Measurements from ENCODE around the gene TMEM129. TPM values are rescaled to one million over a fixed set of nuclear protein-coding genes. Genes with fewer than 3 reads are reported as not detected.

TMEM129 gene
- total and polyA plus RNA-seq, 10 of the 15 experiments (the other 5 are each of a cell fraction or from before 2014, with no cell fraction given): 0.19 to 24.9 (median 13.2) TPM

DNA sequence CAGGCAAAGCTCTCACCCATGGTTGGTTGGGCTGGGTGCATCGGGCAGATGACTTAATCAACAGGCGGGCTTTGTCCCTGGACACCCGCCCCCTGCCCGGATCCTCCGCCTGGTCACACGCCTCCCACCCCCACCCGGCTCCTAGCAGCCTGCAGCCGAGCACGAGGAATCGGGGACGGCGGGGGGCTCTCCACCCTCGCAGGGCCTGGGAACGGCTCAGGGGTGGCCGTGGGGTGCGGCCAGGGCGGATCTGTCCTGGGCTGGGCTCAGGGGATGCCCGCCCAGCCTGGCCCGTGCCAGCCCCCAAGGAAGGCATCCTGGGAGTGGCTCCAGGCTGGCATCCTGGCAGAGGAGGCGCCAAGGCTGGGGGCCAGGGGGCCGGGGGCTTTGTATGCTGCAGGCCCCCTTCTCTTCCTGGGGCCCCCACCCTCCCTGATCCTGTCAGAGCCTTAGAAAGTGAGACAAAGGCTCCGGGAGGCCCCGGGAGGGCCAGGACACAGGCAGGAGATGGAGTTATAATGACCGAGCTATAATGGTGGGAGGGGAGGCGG is 39.5 kb upstream of the TMEM129 start:
- RAD21 ChIA-PET (ENCODE audit: unreplicated experiment): no interaction called here
- CTCF ChIA-PET: interaction anchor here (1.3 kb wide), 1 partner anchor 67 kb away, joined by 3 read pairs; no protein-coding TSS in a partner anchor

DNA sequence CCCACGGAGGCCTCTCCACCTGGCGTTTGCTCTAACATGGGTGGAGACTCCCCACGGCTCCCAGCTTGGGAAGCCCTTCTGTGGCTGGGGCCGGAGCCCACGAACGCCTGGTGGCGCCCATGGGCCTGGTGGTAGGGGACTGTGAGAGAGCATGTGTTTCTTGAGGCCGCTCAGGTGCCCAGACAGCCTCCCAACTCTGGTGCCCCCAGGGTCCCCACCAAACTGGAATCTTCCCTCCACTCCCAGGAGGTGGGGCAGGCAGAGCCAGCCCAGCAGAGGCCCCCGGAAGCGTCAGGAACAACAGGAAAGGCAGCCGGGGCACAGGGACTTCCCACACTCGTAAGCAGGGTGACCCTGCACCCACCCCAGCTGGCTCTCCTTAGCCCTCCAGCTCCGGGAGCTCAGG is 38.7 kb upstream of the TMEM129 start:
- DNase-seq (ENCODE audit: low read depth, low spot score) (no peak), ATAC-seq (no peak), FAIRE-seq (no peak)
- H3K36me3 ChIP-seq (ENCODE audit: control insufficient read depth in 2 of 2, insufficient read depth in 2 of 2, low read length in 1 of 2): no peaks in the 10 kb centered on the region
- BruUV-seq (replicated peaks): no TSS peak
- H3K9me3 ChIP-seq (replicated peaks; ENCODE audit: control insufficient read depth, insufficient read depth, low read length): no peaks in the 10 kb centered on the region
- H3K9ac ChIP-seq (ENCODE audit: control insufficient read depth, insufficient read depth, low read length): no peak overlapping the region
- CTCF ChIA-PET: interaction anchor here (0.6 to 1.3 kb wide), 2 partner anchors 58 to 66 kb away, joined by 3 read pairs; no protein-coding TSS in a partner anchor
- no peak overlapping the region for H3K4me3 ChIP-seq
- in situ Hi-C loops (cut with MboI): no loop called here
- no peak overlapping the region for H3K27ac ChIP-seq (ENCODE audit: control insufficient read depth, insufficient read depth)
- SMC1A ChIA-PET (ENCODE audit: uncharacterized antibody, unreplicated experiment): no interaction called here
- WGBS (ENCODE audit: insufficient coverage, insufficient replicate concordance, low lambda C conversion rate, missing lambda C conversion rate): 16% methylated on average over 13 of the region's 13 CpGs
- H3K4me2 ChIP-seq (ENCODE audit: control insufficient read depth, insufficient read depth): no peak overlapping the region
- no peaks in the 10 kb centered on the region for H4K20me1 ChIP-seq (ENCODE audit: control insufficient read depth, insufficient read depth)
- no peaks in the 10 kb centered on the region for H3K4me1 ChIP-seq (ENCODE audit: control insufficient read depth, insufficient read depth, low read length)
- H3K27me3 ChIP-seq (replicated peaks in 1 of 2; ENCODE audit: control insufficient read depth in 2 of 2, insufficient read depth in 2 of 2, low read length in 1 of 2): no peaks in the 10 kb centered on the region; a peak in 1 of 4 replicates
- H3K79me2 ChIP-seq (ENCODE audit: control insufficient read depth, insufficient read depth, low read length): no peaks in the 10 kb centered on the region
- POLR2A ChIA-PET: no interaction called here
- RAD21 ChIA-PET (ENCODE audit: unreplicated experiment): no interaction called here
- no peak overlapping the region for H2AFZ ChIP-seq (ENCODE audit: control insufficient read depth, low read depth, low read length)
- intact Hi-C loops (cut with micrococcal nuclease; ENCODE audit: unreplicated experiment): no loop called here
- TF ChIP-seq CEBPB (IDR thresholded peaks at IDR 0.05; ENCODE audit: borderline replicate concordance in 1 of 2, low read depth in 2 of 2, low read length in 2 of 2): no peak
- no peak for TF ChIP-seq NFXL1 (IDR thresholded peaks at IDR 0.05; ENCODE audit: borderline replicate concordance)
- TF ChIP-seq, protein P1, sequence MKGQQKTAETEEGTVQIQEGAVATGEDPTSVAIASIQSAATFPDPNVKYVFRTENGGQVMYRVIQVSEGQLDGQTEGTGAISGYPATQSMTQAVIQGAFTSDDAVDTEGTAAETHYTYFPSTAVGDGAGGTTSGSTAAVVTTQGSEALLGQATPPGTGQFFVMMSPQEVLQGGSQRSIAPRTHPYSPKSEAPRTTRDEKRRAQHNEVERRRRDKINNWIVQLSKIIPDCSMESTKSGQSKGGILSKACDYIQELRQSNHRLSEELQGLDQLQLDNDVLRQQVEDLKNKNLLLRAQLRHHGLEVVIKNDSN (IDR thresholded peaks at IDR 0.05; ENCODE audit: borderline replicate concordance, extremely low read length, insufficient read depth, low read depth, low read length): no peak
- TF ChIP-seq SMAD5 (IDR thresholded peaks at IDR 0.05; ENCODE audit: low read depth): no peak
- no peak for TF ChIP-seq MTA2 (IDR thresholded peaks at IDR 0.05; ENCODE audit: low read depth)
- no peak for TF ChIP-seq PAX5 (IDR thresholded peaks at IDR 0.05; ENCODE audit: borderline replicate concordance, low read depth, low read length)

More for the DNA sequence above, 39.5 kb upstream of the TMEM129 start:
- Histone ChIP-seq H3K4me2 (ENCODE audit: control insufficient read depth, insufficient read depth) (no peak overlapping the region), H3K9ac (ENCODE audit: control insufficient read depth, insufficient read depth, low read length) (no peak overlapping the region), H4K20me1 (ENCODE audit: control insufficient read depth, insufficient read depth) (no peaks in the 10 kb centered on the region), H3K79me2 (ENCODE audit: control insufficient read depth, insufficient read depth, low read length) (no peaks in the 10 kb centered on the region), H3K27ac (ENCODE audit: control insufficient read depth, insufficient read depth) (no peak overlapping the region), H3K27me3 (replicated peaks in 1 of 2; ENCODE audit: control insufficient read depth in 2 of 2, insufficient read depth in 2 of 2, low read length in 1 of 2) (no peaks in the 10 kb centered on the region; a peak in 1 of 4 replicates), H2AFZ (ENCODE audit: control insufficient read depth, low read depth, low read length) (no peak overlapping the region), H3K4me1 (ENCODE audit: control insufficient read depth, insufficient read depth, low read length) (no peaks in the 10 kb centered on the region), H3K4me3 (no peak overlapping the region), H3K36me3 (ENCODE audit: control insufficient read depth in 2 of 2, insufficient read depth in 2 of 2, low read length in 1 of 2) (no peaks in the 10 kb centered on the region), H3K9me3 (replicated peaks; ENCODE audit: control insufficient read depth, insufficient read depth, low read length) (no peaks in the 10 kb centered on the region)
- ChIA-PET POLR2A (no interaction called here), SMC1A (ENCODE audit: uncharacterized antibody, unreplicated experiment) (no interaction called here)
- DNase-seq (ENCODE audit: low read depth, low spot score) (no peak), ATAC-seq (no peak), FAIRE-seq (no peak)
- 67% methylated on average over 22 of the region's 25 CpGs for WGBS (ENCODE audit: insufficient coverage, insufficient replicate concordance, low lambda C conversion rate, missing lambda C conversion rate)
- intact Hi-C loops (cut with micrococcal nuclease; ENCODE audit: unreplicated experiment) (no loop called here), in situ Hi-C loops (cut with MboI) (no loop called here)
- BruUV-seq (replicated peaks): no TSS peak
- TF ChIP-seq, protein P2, sequence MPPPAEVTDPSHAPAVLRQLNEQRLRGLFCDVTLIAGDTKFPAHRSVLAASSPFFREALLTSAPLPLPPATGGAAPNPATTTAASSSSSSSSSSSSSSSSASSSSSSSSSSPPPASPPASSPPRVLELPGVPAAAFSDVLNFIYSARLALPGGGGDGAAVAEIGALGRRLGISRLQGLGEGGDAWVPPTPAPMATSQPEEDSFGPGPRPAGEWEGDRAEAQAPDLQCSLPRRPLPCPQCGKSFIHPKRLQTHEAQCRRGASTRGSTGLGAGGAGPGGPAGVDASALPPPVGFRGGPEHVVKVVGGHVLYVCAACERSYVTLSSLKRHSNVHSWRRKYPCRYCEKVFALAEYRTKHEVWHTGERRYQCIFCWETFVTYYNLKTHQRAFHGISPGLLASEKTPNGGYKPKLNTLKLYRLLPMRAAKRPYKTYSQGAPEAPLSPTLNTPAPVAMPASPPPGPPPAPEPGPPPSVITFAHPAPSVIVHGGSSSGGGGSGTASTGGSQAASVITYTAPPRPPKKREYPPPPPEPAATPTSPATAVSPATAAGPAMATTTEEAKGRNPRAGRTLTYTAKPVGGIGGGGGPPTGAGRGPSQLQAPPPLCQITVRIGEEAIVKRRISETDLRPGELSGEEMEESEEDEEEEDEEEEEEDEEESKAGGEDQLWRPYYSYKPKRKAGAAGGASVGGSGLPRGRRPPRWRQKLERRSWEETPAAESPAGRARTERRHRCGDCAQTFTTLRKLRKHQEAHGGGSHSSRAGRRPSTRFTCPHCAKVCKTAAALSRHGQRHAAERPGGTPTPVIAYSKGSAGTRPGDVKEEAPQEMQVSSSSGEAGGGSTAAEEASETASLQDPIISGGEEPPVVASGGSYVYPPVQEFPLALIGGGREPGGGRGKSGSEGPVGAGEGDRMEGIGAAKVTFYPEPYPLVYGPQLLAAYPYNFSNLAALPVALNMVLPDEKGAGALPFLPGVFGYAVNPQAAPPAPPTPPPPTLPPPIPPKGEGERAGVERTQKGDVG (CRISPR knock-in tag; IDR thresholded peaks at IDR 0.05): no peak

All from GM12878 (cell line).